ENCODE data around the gene NLRP3. TPM values are rescaled to one million over a fixed set of nuclear protein-coding genes. Genes with fewer than 3 reads are reported as not detected.

Gene NLRP3
- total and polyA plus RNA-seq, 4 donors = 0.28 to 1.9 (median 0.61) TPM

- no peak for TF ChIP-seq NR2F2 (IDR thresholded peaks at IDR 0.05)
- no peak for TF ChIP-seq HNF4A (conservative IDR thresholded peaks at IDR 0.05)
- no peak for TF ChIP-seq ZBTB33 (IDR thresholded peaks at IDR 0.05)
- TF ChIP-seq YY1 (IDR thresholded peaks at IDR 0.05) = no peak
- no peak for TF ChIP-seq RAD21 (IDR thresholded peaks at IDR 0.05)
These were observed 6.0 kb upstream of the NLRP3 start (continued) for GRCh38 chr1:247409869-247410544.

- Histone ChIP-seq H3K27me3 (ENCODE audit: control insufficient read depth in 4 of 4, insufficient read depth in 4 of 4, low read length in 3 of 4) (no peaks in the 10 kb centered on the region), H3K4me3 (ENCODE audit: low read depth in 1 of 3, low read length in 3 of 3) (no peak overlapping the region), H3K9me3 (ENCODE audit: control insufficient read depth in 4 of 4, low read length in 3 of 4) (no peaks in the 10 kb centered on the region), H3K9ac (ENCODE audit: low read depth in 1 of 2, low read length in 2 of 2) (no peak overlapping the region), H3K36me3 (ENCODE audit: control insufficient read depth in 4 of 4, insufficient read depth in 3 of 4, low read depth in 1 of 4, low read length in 3 of 4) (no peaks in the 10 kb centered on the region), H3K27ac (ENCODE audit: low read depth in 1 of 2, low read length in 2 of 2) (no peak overlapping the region), H3K4me1 (ENCODE audit: control insufficient read depth in 4 of 4, insufficient read depth in 4 of 4, low read length in 3 of 4) (no peaks in the 10 kb centered on the region)
- WGBS = 73% methylated on average over 13 of the region's 13 CpGs
- no peak for TF ChIP-seq FOXA2 (IDR thresholded peaks at IDR 0.05)
- TF ChIP-seq CTCF (IDR thresholded peaks at IDR 0.05; ENCODE audit: low read depth, low read length, missing input control) = no peak
- TF ChIP-seq YY1 (IDR thresholded peaks at IDR 0.05) = no peak
- no peak for TF ChIP-seq REST (IDR thresholded peaks at IDR 0.05)
- no peak for TF ChIP-seq NR2F2 (IDR thresholded peaks at IDR 0.05)
- no peak for TF ChIP-seq GABPA (IDR thresholded peaks at IDR 0.05 in 1 of 2, conservative IDR thresholded peaks at IDR 0.05 in 1 of 2)
- TF ChIP-seq FOXA1 (IDR thresholded peaks at IDR 0.05) = no peak
- TF ChIP-seq EGR1 (IDR thresholded peaks at IDR 0.05; ENCODE audit: low read depth in 2 of 2) = no peak
- no peak for TF ChIP-seq TAF1 (conservative IDR thresholded peaks at IDR 0.05)
- TF ChIP-seq HNF4G (IDR thresholded peaks at IDR 0.05) = no peak
- no peak for TF ChIP-seq RXRA (IDR thresholded peaks at IDR 0.05)
- TF ChIP-seq SP1 (IDR thresholded peaks at IDR 0.05) = no peak
- no peak for TF ChIP-seq ATF3 (IDR thresholded peaks at IDR 0.05)
- TF ChIP-seq JUND (IDR thresholded peaks at IDR 0.05) = no peak
- no peak for TF ChIP-seq MAX (IDR thresholded peaks at IDR 0.05)
- no peak for TF ChIP-seq HNF4A (conservative IDR thresholded peaks at IDR 0.05)
- TF ChIP-seq RAD21 (IDR thresholded peaks at IDR 0.05) = no peak
- TF ChIP-seq ZBTB33 (IDR thresholded peaks at IDR 0.05) = no peak
- DNase-seq (ENCODE audit: low spot score) = no peak
These were observed 4.2 kb upstream of the NLRP3 start for GRCh38 chr1:247411621-247412327.
